GM12801 (cell line): Measurements from ENCODE around the gene KIAA1755.

Experiments used
- TF ChIP-seq, protein P1 (sequence below): IDR thresholded peaks from one replicate; pipeline ENCODE4 v1.5.1; 2011; ENCODE audit warnings: control low read depth; ENCODE audit not compliant: insufficient read length; ENCODE audit errors: extremely low read depth

Gene KIAA1755

DNA sequence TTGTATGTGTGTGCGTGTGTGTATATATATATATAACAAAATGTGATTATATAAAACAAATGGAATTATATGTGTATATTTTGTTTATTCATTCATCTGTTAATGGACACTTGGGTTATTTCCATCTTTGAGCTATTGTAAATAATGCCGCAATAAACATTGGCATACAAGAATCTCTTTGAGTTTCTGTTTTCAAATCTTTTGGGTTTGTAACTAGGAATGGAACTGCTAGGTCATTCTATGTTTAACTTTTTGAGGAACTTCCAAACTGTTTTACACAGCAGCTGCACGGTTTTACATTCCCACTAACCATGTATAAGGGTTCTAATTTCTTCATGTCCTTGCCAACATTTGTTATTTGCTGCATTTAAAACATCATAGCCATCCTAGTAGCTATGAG lies 55.5 kb downstream of the KIAA1755 start:
- TF ChIP-seq, protein P1, sequence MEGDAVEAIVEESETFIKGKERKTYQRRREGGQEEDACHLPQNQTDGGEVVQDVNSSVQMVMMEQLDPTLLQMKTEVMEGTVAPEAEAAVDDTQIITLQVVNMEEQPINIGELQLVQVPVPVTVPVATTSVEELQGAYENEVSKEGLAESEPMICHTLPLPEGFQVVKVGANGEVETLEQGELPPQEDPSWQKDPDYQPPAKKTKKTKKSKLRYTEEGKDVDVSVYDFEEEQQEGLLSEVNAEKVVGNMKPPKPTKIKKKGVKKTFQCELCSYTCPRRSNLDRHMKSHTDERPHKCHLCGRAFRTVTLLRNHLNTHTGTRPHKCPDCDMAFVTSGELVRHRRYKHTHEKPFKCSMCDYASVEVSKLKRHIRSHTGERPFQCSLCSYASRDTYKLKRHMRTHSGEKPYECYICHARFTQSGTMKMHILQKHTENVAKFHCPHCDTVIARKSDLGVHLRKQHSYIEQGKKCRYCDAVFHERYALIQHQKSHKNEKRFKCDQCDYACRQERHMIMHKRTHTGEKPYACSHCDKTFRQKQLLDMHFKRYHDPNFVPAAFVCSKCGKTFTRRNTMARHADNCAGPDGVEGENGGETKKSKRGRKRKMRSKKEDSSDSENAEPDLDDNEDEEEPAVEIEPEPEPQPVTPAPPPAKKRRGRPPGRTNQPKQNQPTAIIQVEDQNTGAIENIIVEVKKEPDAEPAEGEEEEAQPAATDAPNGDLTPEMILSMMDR = no peak

DNA sequence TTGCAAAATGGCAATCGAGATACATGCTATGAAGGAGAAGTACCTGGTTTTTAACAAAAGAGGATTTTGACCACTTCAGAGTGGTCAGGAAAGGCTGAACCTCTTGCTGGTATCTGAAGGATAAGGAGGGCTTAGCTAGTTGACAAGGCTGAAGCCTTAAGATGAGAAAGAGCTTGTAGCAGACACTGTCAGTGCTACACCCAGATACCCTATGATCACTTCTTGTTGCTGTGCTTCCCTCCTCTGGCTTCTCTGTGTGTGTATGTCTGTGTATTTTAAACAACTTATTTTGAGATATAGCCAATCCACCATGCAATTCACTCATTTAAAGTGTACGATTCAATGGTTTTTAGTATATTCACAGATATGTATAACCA lies 56.6 kb downstream of the KIAA1755 start:
- TF ChIP-seq, protein P1 = no peak

DNA sequence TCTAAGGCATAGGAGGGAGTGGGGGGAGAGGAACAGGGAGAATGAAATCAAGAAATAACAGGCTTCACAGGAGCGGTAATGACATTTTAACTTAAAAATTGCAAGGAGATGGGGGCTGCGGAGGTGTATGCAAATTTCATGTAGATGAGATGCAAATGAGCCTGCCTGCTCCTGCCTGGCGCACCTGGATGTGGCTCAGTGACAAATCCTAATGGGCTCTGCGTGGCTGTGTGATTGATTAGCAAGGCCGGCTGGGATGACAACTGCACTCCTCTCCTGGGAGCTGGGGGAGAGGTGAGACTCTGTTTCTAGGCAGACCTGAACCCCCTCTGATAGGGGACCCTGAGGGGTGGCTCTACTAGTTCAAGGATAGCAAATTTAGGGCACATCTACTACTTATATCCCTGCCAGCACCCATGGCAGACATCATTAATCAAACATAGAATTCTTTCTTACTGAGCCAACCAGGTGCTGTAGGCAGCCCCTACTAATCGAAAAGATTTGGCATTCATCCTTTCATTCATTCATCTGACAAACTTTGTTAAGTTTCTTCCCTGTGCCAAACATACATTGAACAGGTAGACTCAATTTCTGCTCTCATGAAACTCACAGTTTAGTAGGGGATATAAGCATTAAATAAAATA lies 57.1 kb downstream of the KIAA1755 start:
- TF ChIP-seq, protein P1 = no peak

DNA sequence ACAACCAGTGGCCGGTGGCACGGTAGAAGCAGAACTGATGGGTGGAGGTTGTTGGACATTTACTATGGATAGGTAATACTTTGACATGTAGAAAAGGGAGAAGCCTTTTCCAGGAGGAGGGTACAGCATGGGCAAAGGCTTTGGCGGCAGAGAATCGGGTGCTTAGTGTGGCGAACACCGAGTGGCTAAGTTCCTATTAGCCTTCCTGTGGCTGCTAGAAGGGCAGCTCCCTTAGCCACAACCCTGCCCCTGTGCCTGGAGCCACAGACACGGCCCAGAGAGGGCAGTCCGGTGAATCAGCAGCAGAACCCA lies 57.6 kb downstream of the KIAA1755 start:
- TF ChIP-seq, protein P1 = no peak

DNA sequence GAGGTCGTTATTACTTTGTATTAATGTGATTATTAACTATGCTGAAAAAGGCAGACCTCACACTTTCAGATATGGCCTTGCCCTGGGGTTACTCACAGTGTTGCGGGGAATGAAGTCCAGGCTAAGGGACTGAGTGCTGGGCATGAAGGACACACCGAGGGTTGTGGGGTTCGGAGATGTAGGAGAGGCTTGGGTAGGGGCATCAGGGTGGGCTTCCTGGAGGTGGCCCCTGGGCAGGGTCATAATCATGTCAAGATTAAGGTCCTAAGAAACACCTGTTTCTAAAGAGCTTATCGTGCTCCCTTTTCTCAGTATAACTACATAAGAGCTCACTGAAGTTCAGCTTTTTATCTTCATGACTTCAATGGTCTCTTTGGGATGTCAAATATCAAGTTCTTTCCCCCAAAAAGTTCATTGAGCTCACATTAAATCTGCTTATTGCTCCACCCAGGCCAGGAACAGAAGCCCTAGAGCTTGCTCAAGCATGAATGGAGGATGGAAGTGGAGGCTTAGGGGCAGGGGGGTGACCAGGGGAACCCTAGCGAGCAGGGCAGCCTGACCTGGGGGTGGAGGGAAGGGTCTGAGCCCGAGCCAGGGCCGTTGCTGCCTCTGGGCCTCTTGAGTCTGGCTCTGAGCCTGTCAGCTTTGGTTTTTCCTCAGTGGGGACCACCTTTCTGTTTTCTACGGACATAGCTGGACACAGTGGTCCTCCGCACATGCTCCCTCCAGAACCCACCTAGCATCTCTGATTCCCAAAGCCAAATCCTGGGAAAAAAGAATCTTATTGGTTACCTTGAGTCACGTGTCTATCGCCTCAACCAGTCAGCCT lies 58.2 kb downstream of the KIAA1755 start:
- TF ChIP-seq, protein P1 = no peak

DNA sequence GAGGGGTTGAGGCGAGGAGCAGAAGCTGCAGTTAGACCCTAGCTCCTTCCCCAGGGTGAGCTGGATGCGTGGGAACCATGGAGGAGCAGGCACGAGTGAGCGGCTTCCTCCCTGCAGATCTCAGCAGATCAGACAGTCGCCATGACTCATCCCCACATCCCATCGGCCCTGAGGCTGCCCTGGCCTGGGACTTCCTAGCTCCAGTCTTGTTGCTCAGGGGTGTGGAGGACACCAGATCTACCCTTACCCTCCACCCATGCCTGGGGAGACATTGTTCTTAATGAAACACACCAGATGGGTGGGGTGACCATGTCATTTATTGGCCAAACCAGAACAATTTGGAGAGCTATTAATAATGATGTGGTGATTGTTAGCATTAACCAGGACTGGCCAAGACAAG lies 59.2 kb downstream of the KIAA1755 start:
- TF ChIP-seq, protein P1 = no peak

DNA sequence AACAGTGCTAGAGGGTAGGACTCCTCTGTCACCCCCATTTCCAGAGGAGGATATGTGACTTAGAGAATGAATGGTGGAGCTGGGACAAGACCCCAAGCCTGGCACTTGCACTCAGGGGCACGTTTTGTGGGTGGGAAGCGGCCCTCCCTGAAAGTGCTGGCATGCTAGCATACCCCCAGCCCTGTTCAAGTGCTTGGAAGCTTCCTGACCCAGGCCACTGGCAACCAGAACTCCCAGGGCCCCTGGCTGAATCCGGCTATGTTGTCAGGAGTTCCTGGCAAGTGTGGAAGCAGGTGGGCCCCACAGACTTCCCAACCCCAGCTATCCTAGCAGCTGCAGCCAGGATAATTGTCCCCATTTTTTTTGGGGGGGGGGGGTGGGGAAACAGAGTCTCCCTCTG lies 59.9 kb downstream of the KIAA1755 start:
- TF ChIP-seq, protein P1 = no peak
